ENCODE results near the gene SPIB. TPM values are rescaled to one million over a fixed set of nuclear protein-coding genes. Genes with fewer than 3 reads are reported as not detected.

The SPIB gene
- total and polyA plus RNA-seq, 4 donors = 0.09 to 5.0 (median 0.36) TPM

GRCh38 chr19:50431343-50432220, 12.8 kb downstream of the SPIB start:
- TF ChIP-seq SP1 (IDR thresholded peaks at IDR 0.05) = peak; percentile 11
- no peak for TF ChIP-seq RAD21 (IDR thresholded peaks at IDR 0.05)
- no peak for TF ChIP-seq HNF4A (conservative IDR thresholded peaks at IDR 0.05)
- Histone ChIP-seq H3K27me3 (ENCODE audit: control insufficient read depth in 4 of 4, insufficient read depth in 4 of 4, low read length in 3 of 4) (peaks cover 0 to 6% (median 0%) of the 10 kb centered on the region in 4 donors), H3K9ac (ENCODE audit: low read depth in 1 of 2, low read length in 2 of 2) (peak overlapping the region; percentile 5 to 53), H3K4me3 (ENCODE audit: low read depth in 1 of 3, low read length in 3 of 3) (peak overlapping the region; percentile 56 to 76 (median 72)), H3K27ac (ENCODE audit: low read depth in 1 of 2, low read length in 2 of 2) (no peak overlapping the region), H3K36me3 (ENCODE audit: control insufficient read depth in 4 of 4, insufficient read depth in 3 of 4, low read depth in 1 of 4, low read length in 3 of 4) (no peaks in the 10 kb centered on the region), H3K9me3 (ENCODE audit: control insufficient read depth in 4 of 4, low read length in 3 of 4) (no peaks in the 10 kb centered on the region), H3K4me1 (ENCODE audit: control insufficient read depth in 4 of 4, insufficient read depth in 4 of 4, low read length in 3 of 4) (peaks cover 2 to 9% (median 5%) of the 10 kb centered on the region in 4 donors)
- WGBS = 2% methylated on average over 54 of the region's 54 CpGs
- DNase-seq (ENCODE audit: low spot score) = peak; percentile 91

GRCh38 chr19:50432221-50433028, 13.7 kb downstream of the SPIB start, which contains the start of gene MYBPC2:
Gene MYBPC2 (plus strand): TSS chr19:50432892. CDS start chr19:50432954, 62 bp downstream.
- Histone ChIP-seq H3K36me3 (ENCODE audit: control insufficient read depth in 4 of 4, insufficient read depth in 3 of 4, low read depth in 1 of 4, low read length in 3 of 4) (no peaks in the 10 kb centered on the region), H3K27ac (ENCODE audit: low read depth in 1 of 2, low read length in 2 of 2) (no peak within 1 kb of the TSS), H3K4me3 (ENCODE audit: low read depth in 1 of 3, low read length in 3 of 3) (peak within 1 kb of the TSS; percentile 56 to 76 (median 72)), H3K27me3 (ENCODE audit: control insufficient read depth in 4 of 4, insufficient read depth in 4 of 4, low read length in 3 of 4) (peaks cover 0 to 6% (median 0%) of the 10 kb centered on the region in 4 donors), H3K9me3 (ENCODE audit: control insufficient read depth in 4 of 4, low read length in 3 of 4) (no peaks in the 10 kb centered on the region), H3K4me1 (ENCODE audit: control insufficient read depth in 4 of 4, insufficient read depth in 4 of 4, low read length in 3 of 4) (peaks cover 2 to 9% (median 5%) of the 10 kb centered on the region in 4 donors), H3K9ac (ENCODE audit: low read depth in 1 of 2, low read length in 2 of 2) (peak within 1 kb of the TSS in 1 of 2 donors; percentile 5)
- TF ChIP-seq SP1 (IDR thresholded peaks at IDR 0.05) = no peak
- TF ChIP-seq, protein P1, sequence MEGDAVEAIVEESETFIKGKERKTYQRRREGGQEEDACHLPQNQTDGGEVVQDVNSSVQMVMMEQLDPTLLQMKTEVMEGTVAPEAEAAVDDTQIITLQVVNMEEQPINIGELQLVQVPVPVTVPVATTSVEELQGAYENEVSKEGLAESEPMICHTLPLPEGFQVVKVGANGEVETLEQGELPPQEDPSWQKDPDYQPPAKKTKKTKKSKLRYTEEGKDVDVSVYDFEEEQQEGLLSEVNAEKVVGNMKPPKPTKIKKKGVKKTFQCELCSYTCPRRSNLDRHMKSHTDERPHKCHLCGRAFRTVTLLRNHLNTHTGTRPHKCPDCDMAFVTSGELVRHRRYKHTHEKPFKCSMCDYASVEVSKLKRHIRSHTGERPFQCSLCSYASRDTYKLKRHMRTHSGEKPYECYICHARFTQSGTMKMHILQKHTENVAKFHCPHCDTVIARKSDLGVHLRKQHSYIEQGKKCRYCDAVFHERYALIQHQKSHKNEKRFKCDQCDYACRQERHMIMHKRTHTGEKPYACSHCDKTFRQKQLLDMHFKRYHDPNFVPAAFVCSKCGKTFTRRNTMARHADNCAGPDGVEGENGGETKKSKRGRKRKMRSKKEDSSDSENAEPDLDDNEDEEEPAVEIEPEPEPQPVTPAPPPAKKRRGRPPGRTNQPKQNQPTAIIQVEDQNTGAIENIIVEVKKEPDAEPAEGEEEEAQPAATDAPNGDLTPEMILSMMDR (IDR thresholded peaks at IDR 0.05; ENCODE audit: low read depth, low read length, missing input control) = no peak
- TF ChIP-seq ATF3 (IDR thresholded peaks at IDR 0.05) = no peak
- TF ChIP-seq TAF1 (conservative IDR thresholded peaks at IDR 0.05) = no peak
- no peak for TF ChIP-seq GABPA (IDR thresholded peaks at IDR 0.05 in 1 of 2, conservative IDR thresholded peaks at IDR 0.05 in 1 of 2)
- TF ChIP-seq EGR1 (IDR thresholded peaks at IDR 0.05; ENCODE audit: low read depth in 2 of 2) = no peak
- no peak for TF ChIP-seq RAD21 (IDR thresholded peaks at IDR 0.05)
- no peak for TF ChIP-seq JUND (IDR thresholded peaks at IDR 0.05)
- TF ChIP-seq, protein P2, sequence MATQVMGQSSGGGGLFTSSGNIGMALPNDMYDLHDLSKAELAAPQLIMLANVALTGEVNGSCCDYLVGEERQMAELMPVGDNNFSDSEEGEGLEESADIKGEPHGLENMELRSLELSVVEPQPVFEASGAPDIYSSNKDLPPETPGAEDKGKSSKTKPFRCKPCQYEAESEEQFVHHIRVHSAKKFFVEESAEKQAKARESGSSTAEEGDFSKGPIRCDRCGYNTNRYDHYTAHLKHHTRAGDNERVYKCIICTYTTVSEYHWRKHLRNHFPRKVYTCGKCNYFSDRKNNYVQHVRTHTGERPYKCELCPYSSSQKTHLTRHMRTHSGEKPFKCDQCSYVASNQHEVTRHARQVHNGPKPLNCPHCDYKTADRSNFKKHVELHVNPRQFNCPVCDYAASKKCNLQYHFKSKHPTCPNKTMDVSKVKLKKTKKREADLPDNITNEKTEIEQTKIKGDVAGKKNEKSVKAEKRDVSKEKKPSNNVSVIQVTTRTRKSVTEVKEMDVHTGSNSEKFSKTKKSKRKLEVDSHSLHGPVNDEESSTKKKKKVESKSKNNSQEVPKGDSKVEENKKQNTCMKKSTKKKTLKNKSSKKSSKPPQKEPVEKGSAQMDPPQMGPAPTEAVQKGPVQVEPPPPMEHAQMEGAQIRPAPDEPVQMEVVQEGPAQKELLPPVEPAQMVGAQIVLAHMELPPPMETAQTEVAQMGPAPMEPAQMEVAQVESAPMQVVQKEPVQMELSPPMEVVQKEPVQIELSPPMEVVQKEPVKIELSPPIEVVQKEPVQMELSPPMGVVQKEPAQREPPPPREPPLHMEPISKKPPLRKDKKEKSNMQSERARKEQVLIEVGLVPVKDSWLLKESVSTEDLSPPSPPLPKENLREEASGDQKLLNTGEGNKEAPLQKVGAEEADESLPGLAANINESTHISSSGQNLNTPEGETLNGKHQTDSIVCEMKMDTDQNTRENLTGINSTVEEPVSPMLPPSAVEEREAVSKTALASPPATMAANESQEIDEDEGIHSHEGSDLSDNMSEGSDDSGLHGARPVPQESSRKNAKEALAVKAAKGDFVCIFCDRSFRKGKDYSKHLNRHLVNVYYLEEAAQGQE (IDR thresholded peaks at IDR 0.05) = no peak
- no peak for TF ChIP-seq RXRA (IDR thresholded peaks at IDR 0.05)
- no peak for TF ChIP-seq YY1 (IDR thresholded peaks at IDR 0.05)
- no peak for TF ChIP-seq ZBTB33 (IDR thresholded peaks at IDR 0.05)
- TF ChIP-seq, protein P3, sequence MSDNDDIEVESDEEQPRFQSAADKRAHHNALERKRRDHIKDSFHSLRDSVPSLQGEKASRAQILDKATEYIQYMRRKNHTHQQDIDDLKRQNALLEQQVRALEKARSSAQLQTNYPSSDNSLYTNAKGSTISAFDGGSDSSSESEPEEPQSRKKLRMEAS (IDR thresholded peaks at IDR 0.05) = no peak
- TF ChIP-seq FOXA1 (IDR thresholded peaks at IDR 0.05) = no peak
- TF ChIP-seq NR2F2 (IDR thresholded peaks at IDR 0.05) = no peak
- TF ChIP-seq HNF4A (conservative IDR thresholded peaks at IDR 0.05) = no peak
- TF ChIP-seq FOXA2 (IDR thresholded peaks at IDR 0.05) = no peak
- DNase-seq (ENCODE audit: low spot score) = no peak
- WGBS = 7% methylated on average over 40 of the region's 40 CpGs

All from liver (tissue), 9 donors.